HCT116 (cell line): Measurements from ENCODE around the gene DUOXA2. TPM values are rescaled to one million over a fixed set of nuclear protein-coding genes. Genes with fewer than 3 reads are reported as not detected.

Source experiments
- ATAC-seq: fragments of 200-7000 bp; cut with Tn5 transposase; 2 replicates; pipeline ENCODE4 v1.9.1; 2020; ENCODE audit warnings: mild to moderate bottlenecking, moderate library complexity
- BruUV-seq: library from RNA; stranded (reverse); fragments of 400-500 nt; replicated peaks from 2 replicates; lab custom pipeline; 2021; lab: Mats Ljungman, UMichigan
- CTCF ChIA-PET: fragments of 300-600 bp; sonication (Branson Sonifier 250); formaldehyde crosslinking; loops from one replicate; lab custom pipeline; 2021; ENCODE audit warnings: antibody characterized with exemption; lab: Charles Lee
- POLR2A ChIA-PET: fragments of 300-600, 350-600 bp; sonication (Branson Sonifier 250); formaldehyde crosslinking; loops from one replicate; lab custom pipeline; 2021; ENCODE audit warnings: antibody characterized with exemption; lab: Charles Lee
- RAD21 ChIA-PET, 2 experiments: fragments of 300-600 bp; sonication (Branson Sonifier 250); formaldehyde crosslinking; loops; one replicate each; lab custom pipeline; 2023; ENCODE audit warnings: low total read pairs in 2 of 2; ENCODE audit not compliant: uncharacterized antibody in 2 of 2, unreplicated experiment in 2 of 2, low non-redundant PET in 1 of 2; lab: Charles Lee
- DNase-seq: peaks from one replicate; pipeline ENCODE4 v3.0.0-alpha.2; 2010; ENCODE audit warnings: low read depth, low spot score
- H2AFZ ChIP-seq: fragments of 200-600 bp; shearing (Covaris generic), sonication (generic); 2 replicates; pipeline ENCODE4 v1.6.1; 2017; ENCODE audit warnings: low read depth, mixed run types, mixed read lengths, antibody characterized with exemption, low read length; ENCODE audit not compliant: poor library complexity, severe bottlenecking
- H3K27ac ChIP-seq: 2 replicates; pipeline ENCODE4 v1.5.1; 2012; ENCODE audit warnings: low read depth, low read length
- H3K27me3 ChIP-seq: fragments of 200-600 bp; sonication (generic); 2 replicates; pipeline ENCODE4 v1.6.1; 2016; ENCODE audit warnings: mixed run types, low read length, mixed read lengths; ENCODE audit not compliant: insufficient read depth
- H3K36me3 ChIP-seq, 2 experiments: fragments of 200-500 bp in 1 of 2; fragments of 200-600 bp in 1 of 2; sonication (Bioruptor generic) in 1 of 2; sonication (generic) in 1 of 2; 2 replicates each; pipeline versions ENCODE4 v1.5.1 to v1.6.1; 2014 to 2016; ENCODE audit warnings: low read length in 2 of 2, inconsistent platforms in 1 of 2, mixed read lengths in 1 of 2, mixed run types in 1 of 2; ENCODE audit not compliant: insufficient read depth in 2 of 2, control insufficient read depth in 1 of 2
- H3K4me1 ChIP-seq, 2 experiments: fragments of 200-600 bp in 1 of 2; sonication (generic) in 1 of 2; 2 replicates each; pipeline versions ENCODE4 v1.5.1 to v1.6.1; 2012 to 2017; ENCODE audit warnings: low read length in 2 of 2, inconsistent platforms in 1 of 2, mild to moderate bottlenecking in 1 of 2, mixed read lengths in 1 of 2, mixed run types in 1 of 2, moderate library complexity in 1 of 2; ENCODE audit not compliant: insufficient read depth in 2 of 2, control insufficient read depth in 1 of 2
- H3K4me2 ChIP-seq: fragments of 200-600 bp; sonication (generic); 2 replicates; pipeline ENCODE4 v1.6.1; 2017; ENCODE audit warnings: mixed run types, low read length, mixed read lengths
- H3K4me3 ChIP-seq, 2 experiments: fragments of 200-600 bp in 1 of 2; sonication (generic) in 1 of 2; replicated peaks in 1 of 2; 2 replicates each; pipeline ENCODE4 v1.5.1; 2011 to 2016; ENCODE audit warnings: low read length in 2 of 2, control low read depth in 1 of 2, low read depth in 1 of 2, mild to moderate bottlenecking in 1 of 2, mixed read lengths in 1 of 2, mixed run types in 1 of 2
- H3K79me2 ChIP-seq: fragments of 200-600 bp; sonication (generic); 2 replicates; pipeline ENCODE4 v1.6.1; 2017; ENCODE audit warnings: mild to moderate bottlenecking, mixed run types, low read length, moderate library complexity, mixed read lengths; ENCODE audit not compliant: insufficient read depth
- H3K9ac ChIP-seq: fragments of 200-600 bp; sonication (generic); 2 replicates; pipeline ENCODE4 v1.6.1; 2016; ENCODE audit warnings: low read length, mixed read lengths
- H3K9me2 ChIP-seq: fragments of 200-600 bp; sonication (generic), shearing (Covaris generic); 2 replicates; pipeline ENCODE4 v1.6.1; 2017; ENCODE audit warnings: mixed run types, mild to moderate bottlenecking, moderate library complexity; ENCODE audit not compliant: insufficient read depth
- H3K9me3 ChIP-seq, 2 experiments: fragments of 200-500 bp in 1 of 2; fragments of 200-600 bp in 1 of 2; sonication (Bioruptor generic) in 1 of 2; sonication (generic) in 1 of 2; 2 replicates each; pipeline ENCODE4 v1.6.1; 2014 to 2017; ENCODE audit warnings: low read length in 2 of 2, mixed read lengths in 2 of 2, inconsistent platforms in 1 of 2, low read depth in 1 of 2, mild to moderate bottlenecking in 1 of 2, mixed run types in 1 of 2, moderate library complexity in 1 of 2; ENCODE audit not compliant: control insufficient read depth in 1 of 2, insufficient read depth in 1 of 2
- H4K20me1 ChIP-seq: fragments of 200-600 bp; sonication (generic), shearing (Covaris generic); 2 replicates; pipeline ENCODE4 v1.6.1; 2017; ENCODE audit warnings: mixed run types, mild to moderate bottlenecking, moderate library complexity; ENCODE audit not compliant: insufficient read depth
- CTCF ChIP-seq, 3 experiments: fragments of 200-600 bp in 1 of 3; sonication (generic) in 1 of 3; IDR thresholded peaks in 2 of 3; conservative IDR thresholded peaks in 1 of 3; 2 replicates each; pipeline ENCODE4 v1.5.1; 2012 to 2017; ENCODE audit warnings: low read depth in 2 of 3, low read length in 2 of 3, antibody characterized with exemption in 1 of 3, borderline replicate concordance in 1 of 3, control low read depth in 1 of 3, mild to moderate bottlenecking in 1 of 3, mixed read lengths in 1 of 3, mixed run types in 1 of 3, moderate library complexity in 1 of 3; ENCODE audit not compliant: insufficient read depth in 1 of 3
- EGR1 ChIP-seq: IDR thresholded peaks from 2 replicates; pipeline ENCODE4 v1.6.1; 2012; ENCODE audit warnings: low read depth
- ELF1 ChIP-seq: IDR thresholded peaks from 2 replicates; pipeline ENCODE4 v1.6.1; 2012; ENCODE audit warnings: low read depth, borderline replicate concordance
- EZH2 ChIP-seq: fragments of 200-600 bp; sonication (generic); IDR thresholded peaks from 2 replicates; pipeline ENCODE4 v1.6.1; 2017; ENCODE audit warnings: antibody characterized with exemption, mixed run types
- FOSL1 ChIP-seq: IDR thresholded peaks from 2 replicates; pipeline ENCODE4 v1.6.1; 2012; ENCODE audit warnings: low read depth
- POLR2AphosphoS5 ChIP-seq: IDR thresholded peaks from 2 replicates; pipeline ENCODE4 v1.6.1; 2011; ENCODE audit warnings: mild to moderate bottlenecking, low read depth, low read length, moderate library complexity
- SP1 ChIP-seq: IDR thresholded peaks from 2 replicates; pipeline ENCODE4 v1.6.1; 2012; ENCODE audit warnings: low read depth
- SRF ChIP-seq: IDR thresholded peaks from 2 replicates; pipeline ENCODE4 v1.6.1; 2012; ENCODE audit warnings: low read depth
- TCF7L2 ChIP-seq: IDR thresholded peaks from 2 replicates; pipeline ENCODE4 v1.7.0; 2011; ENCODE audit warnings: borderline replicate concordance, inconsistent platforms; ENCODE audit not compliant: insufficient read depth, insufficient read length; ENCODE audit errors: extremely low read depth
- YY1 ChIP-seq: IDR thresholded peaks from 2 replicates; pipeline ENCODE4 v1.6.1; 2011; ENCODE audit warnings: low read length, low read depth, moderate library complexity, mild to moderate bottlenecking; ENCODE audit not compliant: insufficient replicate concordance; ENCODE audit errors: extremely low read depth
- ZFX ChIP-seq: fragments of 450-650 bp; IDR thresholded peaks from 2 replicates; pipeline ENCODE4 v1.6.1; 2017
- intact Hi-C: fragments of 100-400 bp; cut with micrococcal nuclease; formaldehyde crosslinking; loops from 2 replicates; pipeline ENCODE4 v1.10.0; 2022
- total RNA-seq: library from RNA; stranded (reverse); gene quantifications from one replicate; pipeline ENCODE4 v1.2.1, GENCODE V29; 2021; ENCODE audit not compliant: unreplicated experiment

Gene DUOXA2
- total RNA-seq, 1 experiment from 2014 or later = not detected

- H3K4me3 ChIP-seq = no peak overlapping the region
- no peak overlapping the region for H2AFZ ChIP-seq
- no peaks in the 10 kb centered on the region for H3K9me2 ChIP-seq
- no peak overlapping the region for H3K4me2 ChIP-seq
- H3K9me3 ChIP-seq = no peaks in the 10 kb centered on the region
- no peaks in the 10 kb centered on the region for H3K79me2 ChIP-seq
- H3K36me3 ChIP-seq = peaks cover 0 to 5% of the 10 kb centered on the region in 2 experiments; a peak in 1 of 4 replicates
- no peaks in the 10 kb centered on the region for H3K4me1 ChIP-seq
- no peak for TF ChIP-seq SP1
- TF ChIP-seq YY1 = no peak
- TF ChIP-seq CTCF (IDR thresholded peaks at IDR 0.05 in 2 of 3, conservative IDR thresholded peaks at IDR 0.05 in 1 of 3; ENCODE audit: borderline replicate concordance in 1 of 3, insufficient read depth in 1 of 3, low read depth in 2 of 3, low read length in 2 of 3) = no peak
- no peak for TF ChIP-seq POLR2AphosphoS5
- TF ChIP-seq EGR1 = no peak
- no peak for TF ChIP-seq ELF1
- TF ChIP-seq EZH2 = no peak
- TF ChIP-seq ZFX = no peak
- no peak for TF ChIP-seq FOSL1
- no peak for TF ChIP-seq SRF
- no peak for TF ChIP-seq TCF7L2
- no peak overlapping the region for H3K9ac ChIP-seq
- H3K27ac ChIP-seq = no peak overlapping the region
- ATAC-seq (no peak), DNase-seq (no peak)
- H3K27me3 ChIP-seq = no peaks in the 10 kb centered on the region
- BruUV-seq = no TSS peak
- no peaks in the 10 kb centered on the region for H4K20me1 ChIP-seq
- intact Hi-C loops = no loop called here
- ChIA-PET RAD21 (interaction anchor here in 1 of 2 experiments (0.5 kb wide), 1 partner anchor 30 kb away, joined by 3 read pairs; no protein-coding TSS in a partner anchor), POLR2A (no interaction called here), CTCF (interaction anchor here (0.7 kb wide), 1 partner anchor 11 kb away, joined by 4 read pairs; no protein-coding TSS in a partner anchor)
Measured at GRCh38 chr15:45137703-45138102, 23.6 kb downstream of the DUOXA2 start.
